GM19468 (cell line): ENCODE data around the gene PKD2.
"Not testable (repeated sequence)": the region's sequence is repeated elsewhere in the genome, so short reads cannot be mapped to it uniquely, and the experiment has no call there.

Source experiments
- ATAC-seq: cut with Tn5 transposase; IDR thresholded peaks from one replicate; pipeline ENCODE4 v1.9.1; 2021; ENCODE audit warnings: mild to moderate bottlenecking, moderate library complexity, moderate number of reproducible peaks; ENCODE audit not compliant: unreplicated experiment; ENCODE audit errors: extremely low read depth

Gene PKD2

GRCh38 chr4:87985097-87985886, 22.1 kb upstream of the PKD2 start:
- ATAC-seq = peak; percentile 46

- no peak for ATAC-seq
These were observed 21.6 kb upstream of the PKD2 start for GRCh38 chr4:87985887-87986200.

- ATAC-seq = no peak
These were observed 20.9 kb upstream of the PKD2 start for GRCh38 chr4:87986508-87986907.

- ATAC-seq = no peak
These were observed 17.7 kb upstream of the PKD2 start for GRCh38 chr4:87989765-87990164.

- no peak for ATAC-seq
These were observed 12.0 kb upstream of the PKD2 start for GRCh38 chr4:87995435-87995834.

- ATAC-seq = not testable (repeated sequence)
These were observed 8.2 kb upstream of the PKD2 start for GRCh38 chr4:87999191-87999691.

GRCh38 chr4:88001871-88002270, 5.6 kb upstream of the PKD2 start:
- no peak for ATAC-seq

- ATAC-seq = no peak
These were observed 4.6 kb upstream of the PKD2 start for GRCh38 chr4:88002786-88003185.

GRCh38 chr4:88003261-88003660, 4.2 kb upstream of the PKD2 start:
- ATAC-seq = no peak

GRCh38 chr4:88005076-88005475, 2.4 kb upstream of the PKD2 start:
- ATAC-seq = no peak

- ATAC-seq = no peak
These were observed 1.5 kb upstream of the PKD2 start for GRCh38 chr4:88005946-88006345.

- ATAC-seq = no peak
These were observed 505 bp upstream of the PKD2 start for GRCh38 chr4:88006956-88007303.

GRCh38 chr4:88008122-88008742, 797 bp downstream of the PKD2 start:
- ATAC-seq = peak; percentile 0

- no peak for ATAC-seq
These were observed 1.3 kb downstream of the PKD2 start for GRCh38 chr4:88008743-88009171.

GRCh38 chr4:88009871-88010270, 2.4 kb downstream of the PKD2 start:
- ATAC-seq = no peak

GRCh38 chr4:88010966-88011365, 3.5 kb downstream of the PKD2 start:
- no peak for ATAC-seq

GRCh38 chr4:88012647-88013046, 5.2 kb downstream of the PKD2 start:
- ATAC-seq = peak; percentile 30

GRCh38 chr4:88014386-88014905, 7.0 kb downstream of the PKD2 start:
- no peak for ATAC-seq

- ATAC-seq = no peak
These were observed 8.3 kb downstream of the PKD2 start for GRCh38 chr4:88015659-88016295.

GRCh38 chr4:88017516-88018297, 10.3 kb downstream of the PKD2 start:
- no peak for ATAC-seq
